Endodermal cell (in vitro differentiated cells): ENCODE data around the gene TACR3. TPM values are rescaled to one million over a fixed set of nuclear protein-coding genes. Genes with fewer than 3 reads are reported as not detected.
"Not testable (repeated sequence)": the region's sequence is repeated elsewhere in the genome, so short reads cannot be mapped to it uniquely, and the experiment has no call there.

Experiments used
- DNase-seq: peaks from one replicate; pipeline ENCODE4 v3.0.0-alpha.2; 2017
- H3K27ac ChIP-seq: 2 replicates; pipeline ENCODE4 v1.5.1; 2013; ENCODE audit warnings: mild to moderate bottlenecking, low read depth, low read length, moderate library complexity
- H3K27me3 ChIP-seq: 2 replicates; pipeline ENCODE4 v1.6.1; 2013; ENCODE audit warnings: mild to moderate bottlenecking, low read length, moderate library complexity; ENCODE audit not compliant: insufficient read depth, control insufficient read depth, poor library complexity, severe bottlenecking
- H3K36me3 ChIP-seq: 2 replicates; pipeline ENCODE4 v1.7.0; 2013; ENCODE audit warnings: mild to moderate bottlenecking, low read length, moderate library complexity; ENCODE audit not compliant: control insufficient read depth, insufficient read depth
- H3K4me1 ChIP-seq: one replicate; pipeline ENCODE4 v1.7.0; 2013; ENCODE audit warnings: low read length; ENCODE audit not compliant: control insufficient read depth, insufficient read depth
- H3K4me3 ChIP-seq: 2 replicates; pipeline ENCODE4 v1.5.1; 2013; ENCODE audit warnings: mild to moderate bottlenecking, low read length, moderate library complexity
- H3K9ac ChIP-seq: 2 replicates; pipeline ENCODE4 v1.6.1; 2013; ENCODE audit warnings: mild to moderate bottlenecking, low read length, moderate library complexity; ENCODE audit not compliant: poor library complexity, severe bottlenecking; ENCODE audit errors: extremely low read depth
- H3K9me3 ChIP-seq: 2 replicates; pipeline ENCODE4 v1.6.1; 2013; ENCODE audit warnings: mild to moderate bottlenecking, low read length, moderate library complexity; ENCODE audit not compliant: control insufficient read depth
- H3K27ac Mint-ChIP-seq: 2 replicates; pipeline ENCODE4 v1.8.0; 2020; ENCODE audit warnings: mixed read lengths
- H3K27me3 Mint-ChIP-seq: 2 replicates; pipeline ENCODE4 v1.8.0; 2021; ENCODE audit warnings: mild to moderate bottlenecking, mixed read lengths; ENCODE audit not compliant: insufficient read depth
- H3K36me3 Mint-ChIP-seq: 2 replicates; pipeline ENCODE4 v1.8.0; 2020; ENCODE audit warnings: low read depth, mixed read lengths
- H3K4me1 Mint-ChIP-seq: 2 replicates; pipeline ENCODE4 v1.8.0; 2020; ENCODE audit warnings: mixed read lengths
- H3K4me3 Mint-ChIP-seq: 2 replicates; pipeline ENCODE4 v1.8.0; 2020; ENCODE audit warnings: mild to moderate bottlenecking, moderate library complexity, mixed read lengths
- H3K9me3 Mint-ChIP-seq: 2 replicates; pipeline ENCODE4 v1.8.0; 2020; ENCODE audit warnings: mild to moderate bottlenecking, mixed read lengths
- WGBS, 2 experiments: methylation state at CpG; one replicate each; pipeline versions ENCODE4 v1.1.5 to v1.1.7; 2013; ENCODE audit warnings: missing lambda C conversion rate in 2 of 2, mixed read lengths in 1 of 2; ENCODE audit not compliant: insufficient coverage in 1 of 2, insufficient read length in 1 of 2; 5-methylcytosine and 5-hydroxymethylcytosine counted together
- total RNA-seq, 2 donors: library from RNA; stranded (reverse); fragmentation: NEBNext Ultra II Directional in 1 of 2; extraction: Animal tissue kit (Norgen Biotek cat#: 25700) in 1 of 2; gene quantifications; 2 replicates in 1 of 2; 3 replicates in 1 of 2; pipeline ENCODE4 v1.2.1, GENCODE V29; 2021
- TF ChIP-seq, protein P1 (sequence below): fragments of 200-600 bp; sonication (generic); conservative IDR thresholded peaks from 2 replicates; pipeline ENCODE4 v1.5.0; 2021; ENCODE audit warnings: antibody characterized with exemption, mild to moderate bottlenecking

The TACR3 gene
- total RNA-seq, 2 donors from 2014 or later = 0.46 to 0.53 TPM

DNA sequence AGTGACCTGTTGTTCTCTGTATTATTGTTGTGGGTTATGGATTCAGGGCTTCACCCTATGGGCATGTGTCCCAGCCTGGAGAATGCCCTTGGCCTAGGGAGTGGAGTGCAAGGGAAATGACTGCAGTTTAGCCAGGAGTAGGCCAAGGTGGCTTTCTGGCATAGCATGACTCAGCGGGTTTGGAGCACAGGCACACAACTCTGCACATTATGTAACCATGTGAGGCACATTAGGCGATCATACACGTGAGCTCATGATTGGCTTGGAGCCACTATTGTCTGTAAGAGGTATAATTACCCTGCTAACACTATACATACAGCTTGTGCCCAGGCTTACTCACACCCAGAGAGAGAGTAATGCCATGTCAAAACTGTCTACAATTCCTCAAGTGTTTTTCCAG, 35.1 kb upstream of the TACR3 start:
- no peaks in the 10 kb centered on the region for H3K27me3 Mint-ChIP-seq
- TF ChIP-seq, protein P1, sequence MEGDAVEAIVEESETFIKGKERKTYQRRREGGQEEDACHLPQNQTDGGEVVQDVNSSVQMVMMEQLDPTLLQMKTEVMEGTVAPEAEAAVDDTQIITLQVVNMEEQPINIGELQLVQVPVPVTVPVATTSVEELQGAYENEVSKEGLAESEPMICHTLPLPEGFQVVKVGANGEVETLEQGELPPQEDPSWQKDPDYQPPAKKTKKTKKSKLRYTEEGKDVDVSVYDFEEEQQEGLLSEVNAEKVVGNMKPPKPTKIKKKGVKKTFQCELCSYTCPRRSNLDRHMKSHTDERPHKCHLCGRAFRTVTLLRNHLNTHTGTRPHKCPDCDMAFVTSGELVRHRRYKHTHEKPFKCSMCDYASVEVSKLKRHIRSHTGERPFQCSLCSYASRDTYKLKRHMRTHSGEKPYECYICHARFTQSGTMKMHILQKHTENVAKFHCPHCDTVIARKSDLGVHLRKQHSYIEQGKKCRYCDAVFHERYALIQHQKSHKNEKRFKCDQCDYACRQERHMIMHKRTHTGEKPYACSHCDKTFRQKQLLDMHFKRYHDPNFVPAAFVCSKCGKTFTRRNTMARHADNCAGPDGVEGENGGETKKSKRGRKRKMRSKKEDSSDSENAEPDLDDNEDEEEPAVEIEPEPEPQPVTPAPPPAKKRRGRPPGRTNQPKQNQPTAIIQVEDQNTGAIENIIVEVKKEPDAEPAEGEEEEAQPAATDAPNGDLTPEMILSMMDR = no peak
- Histone ChIP-seq H3K27me3 (no peaks in the 10 kb centered on the region), H3K4me1 (no peaks in the 10 kb centered on the region), H3K4me3 (no peak overlapping the region), H3K9me3 (no peaks in the 10 kb centered on the region), H3K36me3 (no peaks in the 10 kb centered on the region), H3K27ac (no peak overlapping the region), H3K9ac (no peak overlapping the region)
- H3K4me1 Mint-ChIP-seq = no peaks in the 10 kb centered on the region
- no peak for DNase-seq
- 89 to 100% methylated on average over 1 to 3 of the region's 3 CpGs for WGBS, 2 experiments
- no peak overlapping the region for H3K4me3 Mint-ChIP-seq
- H3K36me3 Mint-ChIP-seq = no peaks in the 10 kb centered on the region
- H3K27ac Mint-ChIP-seq = no peak overlapping the region
- no peaks in the 10 kb centered on the region for H3K9me3 Mint-ChIP-seq

DNA sequence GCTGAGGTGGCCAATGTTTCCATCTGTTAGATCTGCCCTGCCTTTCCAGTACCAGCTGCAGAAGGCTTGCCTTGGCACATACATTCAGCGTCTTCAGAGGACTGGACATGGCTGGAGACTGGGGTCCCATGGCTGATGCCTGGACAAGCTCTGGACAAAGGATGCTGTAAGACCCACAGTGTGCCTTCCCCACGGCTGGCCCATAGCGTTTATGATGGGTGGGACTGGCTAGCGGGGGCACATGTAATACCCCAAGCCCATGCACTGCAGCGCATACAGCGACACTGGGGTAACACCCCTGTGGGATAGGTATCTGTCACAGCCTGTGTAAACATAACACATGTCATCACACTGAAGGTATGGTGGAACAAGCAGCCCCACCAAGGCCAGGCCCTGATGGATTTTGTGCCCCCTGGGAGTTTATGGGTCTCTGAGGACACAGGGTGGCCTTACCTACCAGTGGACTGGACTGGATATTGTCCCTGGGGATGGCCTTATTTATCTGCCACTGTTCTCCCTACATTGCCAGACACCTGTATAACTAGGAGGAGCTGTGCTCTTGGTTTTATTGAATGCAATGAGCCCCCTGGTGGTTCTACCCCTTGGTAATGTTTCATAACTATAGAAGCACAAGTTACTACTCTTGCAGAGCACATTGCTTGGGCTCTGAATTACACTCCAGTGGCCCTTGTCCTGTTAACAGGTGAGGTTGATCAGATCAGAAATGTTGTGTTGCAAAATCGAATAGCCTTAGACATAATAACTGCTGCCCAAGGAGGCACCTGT, 34.3 kb upstream of the TACR3 start:
- no peaks in the 10 kb centered on the region for H3K4me1 Mint-ChIP-seq
- no peaks in the 10 kb centered on the region for H3K9me3 Mint-ChIP-seq
- Histone ChIP-seq H3K9ac (no peak overlapping the region), H3K4me1 (no peaks in the 10 kb centered on the region), H3K27ac (no peak overlapping the region), H3K36me3 (no peaks in the 10 kb centered on the region), H3K27me3 (no peaks in the 10 kb centered on the region), H3K4me3 (no peak overlapping the region), H3K9me3 (no peaks in the 10 kb centered on the region)
- no peak for DNase-seq
- H3K27me3 Mint-ChIP-seq = no peaks in the 10 kb centered on the region
- TF ChIP-seq, protein P1 = peak; percentile 25
- no peaks in the 10 kb centered on the region for H3K36me3 Mint-ChIP-seq
- no peak overlapping the region for H3K27ac Mint-ChIP-seq
- 91 to 100% methylated on average over 4 to 7 of the region's 7 CpGs for WGBS, 2 experiments
- H3K4me3 Mint-ChIP-seq = no peak overlapping the region

DNA sequence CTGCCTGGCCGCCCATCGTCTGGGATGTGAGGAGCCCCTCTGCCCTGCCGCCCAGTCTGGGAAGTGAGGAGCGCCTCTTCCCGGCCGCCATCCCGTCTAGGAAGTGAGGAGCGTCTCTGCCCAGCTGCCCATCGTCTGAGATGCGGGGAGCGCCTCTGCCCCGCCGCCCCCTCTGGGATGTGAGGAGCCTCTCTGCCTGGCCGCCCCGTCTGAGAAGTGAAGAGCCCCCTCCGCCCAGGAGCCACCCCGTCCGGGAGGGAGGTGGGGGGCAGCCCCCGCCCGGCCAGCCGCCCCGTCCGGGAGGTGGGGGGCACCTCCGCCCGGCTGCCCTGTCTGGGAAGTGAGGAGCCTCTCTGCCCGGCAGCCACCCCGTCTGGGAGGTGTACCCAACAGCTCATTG, 3.4 kb upstream of the TACR3 start:
- not testable (repeated sequence) for H3K4me1 ChIP-seq, H3K27ac ChIP-seq, H3K4me3 Mint-ChIP-seq, H3K27ac Mint-ChIP-seq, H3K9ac ChIP-seq, H3K36me3 Mint-ChIP-seq, H3K4me3 ChIP-seq, H3K36me3 ChIP-seq, H3K9me3 ChIP-seq, H3K9me3 Mint-ChIP-seq, DNase-seq, H3K4me1 Mint-ChIP-seq
- 94% methylated on average over 27 of the region's 27 CpGs; no CpG with 5 or more reads in 1 of the 2 experiments for WGBS, 2 experiments
- peaks cover 29% of the 10 kb centered on the region for H3K27me3 Mint-ChIP-seq
- peaks cover 35% of the 10 kb centered on the region for H3K27me3 ChIP-seq
